Right renal pelvis (tissue), 4 donors: ENCODE measurements around the gene CDKN3. TPM values are rescaled to one million over a fixed set of nuclear protein-coding genes. Genes with fewer than 3 reads are reported as not detected.

Experiments
- DNase-seq, 4 donors: peaks; one replicate each; pipeline ENCODE4 v3.0.0-alpha.2; 2013; ENCODE audit warnings: low read depth in 4 of 4, low spot score in 3 of 4, missing footprints in 1 of 4
- polyA plus RNA-seq, 4 donors: library from polyadenylated mRNA; unstranded; fragments of 120-200 nt; gene quantifications; one replicate each; pipeline ENCODE4 v1.2.1, GENCODE V29; 2013; ENCODE audit not compliant: insufficient read length in 4 of 4

Gene CDKN3, protein sequence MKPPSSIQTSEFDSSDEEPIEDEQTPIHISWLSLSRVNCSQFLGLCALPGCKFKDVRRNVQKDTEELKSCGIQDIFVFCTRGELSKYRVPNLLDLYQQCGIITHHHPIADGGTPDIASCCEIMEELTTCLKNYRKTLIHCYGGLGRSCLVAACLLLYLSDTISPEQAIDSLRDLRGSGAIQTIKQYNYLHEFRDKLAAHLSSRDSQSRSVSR
- 10 to 100 TPM; 21.3 to 30.5 (median 26.6) TPM for polyA plus RNA-seq

DNA sequence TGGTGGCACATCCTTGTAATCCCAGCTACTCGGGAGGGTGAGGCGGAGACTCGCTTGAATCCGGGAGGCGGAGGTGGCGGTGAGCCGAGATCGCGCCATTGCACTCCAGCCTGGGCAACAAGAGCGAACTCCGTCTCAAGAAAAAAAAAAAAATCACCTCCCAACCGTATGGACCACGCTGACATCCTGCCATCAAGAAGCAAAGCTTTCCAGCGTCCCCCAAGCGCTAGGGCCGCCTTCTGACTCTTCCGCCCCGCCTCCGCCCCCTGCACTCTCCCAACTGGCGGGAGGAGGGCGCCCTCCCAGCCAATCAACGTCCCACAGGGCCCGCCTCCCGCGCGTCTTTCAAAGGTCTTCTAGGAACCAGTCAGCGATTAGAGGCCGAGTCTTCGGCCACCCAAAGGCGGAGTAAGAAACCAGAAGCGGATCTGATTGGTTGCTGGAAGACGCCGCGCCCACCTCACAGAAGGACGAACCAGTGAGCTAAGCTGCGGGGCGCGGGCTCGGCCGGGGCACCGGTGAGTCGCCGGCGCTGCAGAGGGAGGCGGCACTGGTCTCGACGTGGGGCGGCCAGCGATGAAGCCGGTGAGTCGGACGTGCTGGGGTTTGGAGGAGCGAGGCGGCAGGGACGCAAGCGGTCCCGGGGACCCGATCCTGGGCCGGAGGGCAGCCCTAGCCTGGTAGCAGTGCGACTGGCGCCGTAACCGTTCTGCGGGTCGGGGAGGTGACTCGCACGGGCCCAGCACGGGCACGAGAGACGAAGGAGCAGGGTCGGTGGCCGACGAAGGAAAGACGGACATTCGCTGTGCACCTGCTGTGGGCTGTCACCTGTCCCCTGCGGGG, at the start of gene CDKN3:
Gene CDKN3 (plus strand): TSS at position 515 of the 843 bp plus-strand sequence. CDS start 62 bp downstream, at position 577.
- peak; percentile 93 to 99 (median 97) for DNase-seq

DNA sequence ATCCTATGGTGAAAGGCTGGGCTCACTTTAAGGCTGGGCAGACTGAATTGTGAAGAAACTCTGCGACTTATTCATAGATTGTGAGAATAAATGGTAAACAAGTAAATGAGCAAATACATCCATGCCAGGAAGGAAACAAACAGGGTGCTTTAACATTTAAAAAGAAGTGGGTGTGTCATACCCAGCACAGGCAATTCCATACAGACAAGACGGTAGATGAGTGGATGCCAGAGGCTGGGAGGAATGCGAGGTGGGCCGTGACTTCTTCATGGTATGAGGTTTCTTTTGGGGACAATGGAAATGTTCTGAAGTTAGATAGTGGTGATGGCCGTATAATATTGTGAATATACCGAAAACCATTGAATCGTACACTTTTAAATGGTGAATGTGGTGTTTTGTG, 49.8 kb upstream of the CDKN3 start:
- DNase-seq, result no peak

DNA sequence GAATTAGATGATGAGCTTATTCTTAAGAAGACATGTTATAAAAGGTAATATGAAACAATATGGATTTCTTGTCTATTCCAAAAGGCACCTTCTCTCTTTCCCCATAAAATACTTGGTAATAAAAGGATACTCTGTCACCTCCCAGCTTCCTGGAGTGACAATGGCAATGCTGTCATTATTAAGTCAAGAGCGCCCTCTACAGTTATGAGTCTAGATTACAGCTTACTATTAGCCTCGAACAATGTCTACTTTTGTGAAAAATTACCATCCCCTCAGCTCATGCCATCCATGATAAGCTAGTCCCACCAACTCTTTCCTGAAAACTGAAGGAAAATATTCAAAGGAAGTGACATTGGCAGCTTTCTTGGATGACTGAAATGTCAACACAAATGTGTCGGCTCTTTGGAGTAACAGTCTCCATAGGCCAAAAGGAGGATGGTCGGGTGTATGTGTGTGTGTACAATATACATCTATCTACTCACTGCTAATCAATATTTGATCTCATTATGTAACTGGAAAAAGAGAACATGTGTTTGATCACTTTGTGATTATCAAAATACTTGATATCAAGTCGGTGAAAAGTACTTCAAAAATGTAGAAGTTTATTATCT, 48.7 kb upstream of the CDKN3 start:
- no peak for DNase-seq

DNA sequence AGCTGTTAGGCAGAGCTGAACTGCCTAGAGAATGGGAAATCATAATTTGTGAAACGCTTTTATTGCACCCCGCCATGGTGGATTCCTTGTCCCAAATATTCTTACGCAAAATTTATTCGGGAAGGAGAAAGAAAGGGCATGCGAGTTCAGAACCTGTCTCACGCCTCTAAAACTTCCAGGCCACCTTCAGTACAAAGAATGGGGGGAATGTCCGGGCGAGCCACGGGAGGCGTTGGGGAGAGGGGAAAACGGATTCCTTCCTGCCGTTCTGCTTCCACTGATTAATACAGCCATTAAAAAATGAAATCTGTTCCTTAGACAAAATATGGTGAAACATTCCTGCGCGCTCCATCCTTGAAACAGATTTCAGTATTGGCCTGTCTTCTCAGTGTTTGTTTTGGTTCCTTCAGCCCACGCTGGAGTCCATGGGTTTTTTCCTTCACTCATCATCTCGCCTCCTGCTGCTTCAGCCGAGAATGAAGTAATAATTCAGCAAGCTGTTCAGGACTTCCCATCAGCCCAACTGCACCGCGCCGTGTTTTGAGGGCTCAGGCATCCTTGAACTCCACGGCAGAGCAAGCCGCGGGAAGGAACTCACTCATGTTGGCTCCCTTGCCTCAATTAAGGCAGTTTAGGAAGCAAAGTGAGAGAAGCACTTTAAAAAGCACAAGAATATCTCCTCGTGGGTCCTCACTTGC, 47.7 kb upstream of the CDKN3 start:
- no peak for DNase-seq

DNA sequence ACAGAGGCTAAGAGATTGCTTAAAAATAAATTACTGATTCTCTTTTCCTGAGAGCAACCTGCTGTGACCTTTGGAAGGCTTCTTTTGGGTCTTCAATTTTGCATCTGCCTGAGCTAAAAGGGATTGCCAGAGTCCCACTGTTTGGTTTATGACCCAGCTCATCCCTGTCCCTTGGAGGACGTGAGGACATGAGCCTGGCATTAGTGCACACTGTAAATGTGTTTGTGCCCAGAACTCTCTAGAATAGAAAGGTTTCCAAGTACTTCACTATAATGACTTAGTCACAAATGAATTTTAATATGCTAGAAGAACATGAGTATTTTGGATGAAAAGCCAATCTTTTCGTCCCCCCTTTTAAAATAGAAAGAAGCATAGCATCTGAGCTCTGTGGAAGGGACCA, 47.1 kb upstream of the CDKN3 start:
- DNase-seq, result no peak

DNA sequence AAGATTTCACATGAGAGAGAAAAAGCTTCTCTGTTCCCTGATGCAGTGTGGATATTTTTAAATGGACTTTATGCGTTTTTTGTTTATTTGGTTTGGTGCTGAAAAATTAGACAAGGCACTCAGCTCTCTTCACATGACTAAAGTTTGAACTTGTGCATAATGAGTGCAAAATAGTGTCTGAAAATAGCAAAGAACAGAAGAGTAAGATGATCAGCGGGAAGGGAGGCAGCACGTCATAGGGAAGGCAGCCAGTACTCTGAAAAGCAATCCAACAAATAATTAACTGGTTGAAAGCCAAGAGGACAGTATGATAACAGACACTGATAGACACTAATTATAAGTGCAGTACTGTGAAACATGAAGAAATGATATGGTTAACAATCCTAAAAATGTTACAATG, 46.6 kb upstream of the CDKN3 start:
- DNase-seq, result no peak

DNA sequence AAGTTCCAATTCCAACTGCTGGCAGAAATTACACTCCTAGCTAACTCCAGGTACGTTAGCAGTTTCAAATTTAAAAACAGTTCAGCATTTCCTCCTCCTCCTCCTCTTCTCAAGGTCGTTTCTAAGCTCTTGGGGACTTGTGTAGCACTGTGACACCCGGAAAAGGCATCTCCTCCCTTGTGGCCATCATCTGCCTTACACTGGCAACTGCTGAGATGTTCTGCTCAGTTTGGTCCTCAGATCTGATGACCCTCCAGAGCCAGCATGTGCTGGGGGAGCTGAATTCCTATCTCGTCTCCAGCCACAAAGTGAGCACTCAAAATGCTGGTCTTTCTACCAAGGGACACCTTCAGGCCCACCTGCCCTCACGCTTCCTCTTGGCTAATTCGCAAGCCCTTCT, 43.5 kb upstream of the CDKN3 start:
- no peak for DNase-seq

DNA sequence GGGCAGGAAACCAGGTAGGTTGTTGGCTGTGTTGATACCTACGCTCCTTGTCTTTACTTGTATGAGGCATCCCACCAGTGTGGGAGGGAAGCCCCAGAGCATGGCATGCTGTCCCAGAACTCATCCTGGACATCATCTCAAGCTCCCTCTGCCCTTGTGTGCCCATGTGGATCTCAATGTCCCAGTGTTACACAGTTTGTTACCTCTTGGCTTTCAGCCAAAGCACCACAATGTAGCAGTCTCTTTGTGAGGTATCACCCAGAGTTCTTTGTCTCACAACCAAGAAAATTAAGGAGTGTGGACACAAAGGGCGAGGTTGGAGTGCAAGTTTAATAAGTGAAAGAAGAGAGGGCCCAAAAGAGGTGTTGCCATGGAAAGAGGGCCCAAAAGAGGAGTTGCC, 43.1 kb upstream of the CDKN3 start:
- no peak for DNase-seq

DNA sequence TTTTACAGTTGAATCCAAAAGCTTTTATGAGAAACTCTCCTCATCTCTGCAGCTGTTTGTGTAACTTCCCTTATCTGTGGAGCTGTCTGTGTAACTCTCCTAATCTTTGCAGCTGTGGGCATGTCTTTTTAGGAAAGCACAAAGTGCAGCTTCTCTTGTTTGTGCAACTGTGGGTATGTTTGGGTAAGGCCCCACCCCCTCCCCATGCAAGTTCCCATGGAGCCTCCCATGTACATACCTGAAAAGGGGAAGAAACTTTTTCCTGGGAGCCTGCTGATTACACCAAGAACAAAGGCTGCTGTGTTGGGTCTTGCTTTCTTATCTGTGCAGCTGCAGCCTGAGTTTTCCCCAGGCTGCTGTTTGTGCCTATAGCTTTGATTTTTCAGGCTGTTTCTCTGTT, 42.7 kb upstream of the CDKN3 start:
- DNase-seq, result no peak

DNA sequence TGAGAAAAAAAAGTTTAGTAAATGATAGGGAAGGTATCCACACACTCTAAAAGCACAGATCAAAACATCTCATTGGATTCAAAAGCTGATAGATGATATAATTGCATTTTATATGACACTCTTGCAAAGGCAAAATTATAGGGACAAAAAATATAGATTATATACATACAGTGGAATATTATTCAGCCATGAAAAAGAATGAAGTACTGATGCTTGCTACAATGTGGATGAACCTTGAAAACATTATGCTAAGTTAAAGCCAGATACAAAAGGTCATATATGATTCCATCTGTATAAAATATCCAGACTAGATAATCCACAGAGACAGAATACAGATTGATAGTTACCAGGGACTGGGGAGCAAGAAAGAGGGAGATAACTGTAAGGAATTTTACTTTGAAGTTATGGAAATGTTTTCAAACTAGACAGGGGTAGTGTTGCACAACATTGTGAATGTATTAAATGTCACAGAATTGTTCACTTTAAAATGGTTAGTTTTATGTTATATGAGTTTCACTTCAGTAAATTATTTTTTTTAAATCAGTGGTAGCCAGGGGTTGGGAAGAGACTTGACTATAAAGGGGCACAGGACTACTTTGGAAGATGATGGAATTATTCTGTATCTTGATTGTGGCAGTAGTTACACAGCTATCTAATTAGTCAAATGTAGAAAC, 41.7 kb upstream of the CDKN3 start:
- DNase-seq, result no peak

DNA sequence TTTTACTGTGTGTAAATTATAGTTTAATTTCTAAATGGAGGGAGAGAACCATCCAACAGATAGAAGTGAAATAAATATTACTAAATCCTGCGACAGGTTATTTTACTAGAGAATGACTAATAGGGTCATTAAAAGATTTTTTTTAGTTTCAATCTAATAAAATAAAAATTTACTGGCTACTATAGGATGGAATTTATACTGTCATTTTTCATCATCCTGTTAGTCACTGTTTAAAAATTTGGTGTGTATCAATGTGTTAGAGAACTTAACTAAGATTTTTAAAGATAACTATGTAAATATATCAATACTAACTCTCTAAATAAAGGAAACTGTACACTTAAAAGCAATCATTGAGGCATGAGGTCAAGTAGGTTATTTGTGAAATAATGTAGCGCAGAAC, 41.1 kb upstream of the CDKN3 start:
- no peak for DNase-seq

DNA sequence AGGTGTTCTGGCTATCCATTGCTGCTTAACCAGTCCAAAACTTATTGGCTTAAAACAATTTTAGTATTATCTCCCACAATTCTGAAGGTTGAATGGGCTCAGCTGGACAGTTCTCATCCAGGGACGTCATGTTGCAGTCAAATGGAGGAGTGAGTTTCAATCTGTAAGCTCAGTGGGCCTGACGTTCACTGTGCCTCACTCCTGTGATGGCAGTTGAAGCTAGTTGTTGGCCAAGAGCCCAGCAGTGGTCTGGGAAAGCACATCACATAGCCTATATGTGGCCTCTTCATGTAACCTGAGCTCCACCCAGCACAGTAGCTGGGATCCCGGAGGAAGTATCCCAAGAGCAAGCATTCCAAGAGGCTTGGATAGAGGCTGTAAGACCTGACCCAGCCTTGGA, 40.6 kb upstream of the CDKN3 start:
- DNase-seq, result no peak

DNA sequence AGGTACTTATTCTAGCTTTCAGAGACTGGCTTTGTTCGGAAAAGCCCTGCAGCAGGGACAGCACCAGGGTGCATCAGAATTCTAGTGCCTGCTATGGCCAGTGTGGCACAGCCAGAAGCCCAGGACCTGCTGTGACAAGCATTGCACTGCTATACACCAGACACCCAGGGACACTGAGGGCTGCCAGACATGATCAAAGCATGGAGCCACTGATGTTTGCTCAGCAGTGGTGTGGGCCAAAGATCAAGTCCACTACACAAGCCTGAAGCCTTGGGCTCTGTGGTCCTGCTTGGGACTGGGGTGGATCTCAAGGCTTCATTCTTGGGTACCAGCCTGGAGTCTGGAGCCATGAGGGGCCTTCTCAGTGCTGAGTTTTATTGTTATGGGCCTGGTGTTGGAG, 36.1 kb upstream of the CDKN3 start:
- no peak for DNase-seq

DNA sequence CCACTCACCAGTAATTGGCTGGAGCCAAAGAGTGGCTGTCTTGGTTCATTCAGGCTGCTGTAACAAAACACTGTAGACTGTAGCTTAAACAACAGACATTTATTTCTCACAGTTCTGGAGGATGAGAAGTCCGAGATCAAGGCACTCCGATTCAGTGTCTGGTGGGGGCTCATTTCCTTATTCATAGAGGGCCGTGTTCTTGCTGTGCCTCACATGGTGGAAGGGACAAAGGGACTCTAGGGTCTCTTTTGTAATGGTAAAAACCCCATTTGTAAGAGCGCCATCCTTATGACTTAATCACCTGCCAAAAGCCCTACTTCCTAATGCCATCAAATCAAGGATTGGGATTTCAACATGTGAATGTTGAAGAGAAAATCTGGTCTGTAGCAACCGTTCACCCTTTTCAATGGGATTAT, 34.7 kb upstream of the CDKN3 start:
- DNase-seq, result no peak

DNA sequence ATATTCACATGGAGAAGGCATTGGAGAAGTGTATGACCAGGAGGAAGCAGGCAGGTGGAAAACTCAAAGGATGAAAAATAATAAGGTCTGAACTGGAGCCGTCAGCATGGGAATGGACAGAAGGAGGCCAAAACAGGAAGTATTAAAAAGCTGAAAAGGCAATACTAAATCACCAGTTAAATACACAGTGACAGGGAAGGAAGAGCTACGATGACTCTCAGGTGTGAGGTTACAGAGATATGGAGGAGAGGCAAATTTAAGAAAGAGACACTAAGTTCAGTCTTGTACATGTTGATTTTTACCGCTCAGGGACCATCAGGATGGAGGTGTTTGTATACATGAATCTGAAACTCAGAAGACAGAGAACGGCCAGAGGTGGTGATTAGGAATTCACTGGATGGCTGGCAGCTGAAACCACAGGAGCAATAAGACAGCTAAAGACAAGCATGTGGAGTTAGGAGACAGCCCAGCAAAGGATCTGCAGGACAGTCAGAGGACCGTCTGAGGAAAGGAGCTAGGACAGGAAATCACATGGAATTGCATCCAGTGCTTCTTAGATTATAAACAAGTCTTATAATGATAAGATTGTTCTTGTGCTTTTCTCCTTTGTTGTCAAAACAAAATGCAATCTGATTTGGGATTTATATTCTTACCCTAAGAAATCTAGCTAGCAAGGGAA, 33.9 kb upstream of the CDKN3 start:
- DNase-seq, result no peak

DNA sequence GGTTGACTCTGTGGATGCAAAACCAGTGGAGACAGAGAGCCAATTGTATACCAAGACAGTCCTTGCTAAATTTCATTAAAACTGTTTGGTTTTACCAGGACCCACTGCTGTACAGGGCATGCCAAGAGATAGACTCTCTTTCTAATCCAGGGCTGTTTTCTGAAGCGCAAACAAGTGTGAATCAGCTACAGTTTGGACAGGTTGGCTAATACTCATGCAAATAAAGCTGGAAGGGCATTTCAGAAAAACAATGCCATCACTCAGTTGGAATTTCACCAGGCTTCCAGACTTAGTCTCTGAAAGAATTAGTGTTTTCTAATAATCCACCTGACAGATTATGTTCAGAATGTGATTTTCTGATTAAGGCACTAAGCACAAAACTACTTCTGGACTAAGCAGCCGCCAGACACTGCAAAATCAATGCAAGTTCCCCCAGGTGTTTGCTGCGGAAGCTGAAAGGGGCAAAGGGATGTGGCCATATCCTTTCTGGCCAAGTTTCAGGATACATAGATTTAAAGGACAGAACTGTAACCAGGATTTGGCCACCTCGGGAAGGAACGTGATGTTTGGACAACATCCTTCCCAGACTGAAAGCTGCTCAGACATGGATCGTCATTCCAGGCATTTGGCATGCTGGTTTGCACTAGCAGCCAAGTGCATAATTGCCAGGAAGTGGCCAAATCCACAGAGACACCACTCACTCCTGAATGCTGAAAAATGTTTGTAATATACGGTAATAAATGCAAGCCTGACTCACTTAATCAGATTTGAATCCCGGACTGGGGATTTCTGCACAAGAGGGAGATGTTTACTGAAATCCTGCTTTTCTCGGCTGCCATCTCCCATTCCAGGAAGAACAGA, 32.0 kb upstream of the CDKN3 start:
- DNase-seq, result no peak

DNA sequence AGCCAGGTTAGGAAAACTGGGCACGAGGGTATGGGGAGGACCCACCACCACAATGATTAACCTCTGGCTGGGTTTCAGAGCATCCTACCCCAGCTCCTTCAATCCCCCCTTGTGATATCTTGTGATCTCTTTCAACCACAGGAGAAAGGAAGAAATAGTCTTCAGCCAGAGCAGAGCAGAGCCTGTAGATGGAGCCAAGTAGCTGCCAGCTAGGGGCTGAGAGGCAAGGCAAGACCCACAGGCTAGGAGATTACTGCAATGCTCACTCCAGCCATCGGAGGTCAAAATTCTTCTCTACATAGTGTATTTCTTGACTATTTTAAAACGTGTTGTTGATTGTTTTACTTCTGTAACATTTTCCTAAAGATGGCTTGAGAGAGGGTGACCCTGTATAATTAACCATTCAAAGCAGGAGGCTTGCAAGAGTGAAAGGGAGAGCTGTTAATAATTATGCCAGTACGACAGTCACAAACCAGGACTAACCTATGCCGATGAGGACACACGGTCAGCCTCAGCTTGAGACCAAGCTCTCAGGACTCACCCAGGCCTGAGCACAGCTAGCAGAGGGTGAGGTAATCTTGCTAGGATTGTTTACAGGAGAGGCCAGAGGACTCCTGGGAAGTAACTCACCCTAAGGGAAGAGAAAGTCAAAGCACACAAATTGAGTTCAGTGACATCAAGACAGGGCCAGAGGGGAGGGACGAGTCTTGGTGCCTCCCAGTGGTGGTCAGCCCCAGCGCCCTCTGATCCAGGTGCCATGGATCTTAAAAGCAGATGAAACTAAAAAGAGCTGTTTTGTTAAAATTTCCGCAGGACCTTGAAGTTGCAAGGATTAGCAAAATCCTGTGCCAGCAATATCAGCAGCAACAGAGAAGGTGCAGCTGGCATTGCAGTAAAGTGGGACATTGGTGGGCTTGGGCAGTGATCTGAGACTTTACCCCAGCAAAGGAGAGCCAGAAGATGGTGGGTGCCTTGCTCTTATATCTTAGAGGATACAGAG, 29.8 kb upstream of the CDKN3 start:
- DNase-seq, result no peak

DNA sequence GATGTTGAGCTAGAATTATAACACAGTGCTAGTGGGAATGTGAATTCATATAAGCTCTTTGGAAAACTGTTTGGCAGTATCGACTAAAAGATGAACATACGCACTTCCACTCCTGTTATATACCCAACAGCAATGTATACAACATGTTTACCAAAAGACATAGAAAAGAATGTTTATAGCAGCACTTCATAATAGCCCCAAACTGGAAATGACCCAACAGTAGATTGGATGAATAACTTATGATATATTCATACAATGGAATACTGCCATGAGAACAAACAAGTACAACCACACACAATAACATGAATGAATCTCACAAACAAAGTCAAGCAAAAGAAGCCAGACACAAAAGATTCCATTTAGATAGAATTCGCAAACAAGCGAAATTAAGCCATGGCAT, 28.5 kb upstream of the CDKN3 start:
- no peak for DNase-seq
